OCI-LY1 (cell line): ENCODE measurements around the gene ERCC1.

Experiments
- H2AFZ ChIP-seq: fragments of 200-600 bp; sonication (generic), shearing (Covaris generic); 2 replicates; pipeline ENCODE4 v1.6.0; 2014; ENCODE audit warnings: antibody characterized with exemption, mild to moderate bottlenecking, low read length
- H3F3A ChIP-seq: fragments of 200-600 bp; sonication (generic), shearing (Covaris generic); 2 replicates; pipeline ENCODE4 v1.6.0; 2014; ENCODE audit warnings: mild to moderate bottlenecking, antibody characterized with exemption, low read length, moderate library complexity; ENCODE audit not compliant: insufficient read depth
- H3K27ac ChIP-seq: fragments of 200-600 bp; sonication (generic); 2 replicates; pipeline ENCODE4 v1.5.1; 2014; ENCODE audit warnings: low read length, mixed run types, mild to moderate bottlenecking, low read depth; ENCODE audit not compliant: poor library complexity, severe bottlenecking
- H3K27me3 ChIP-seq: fragments of 200-600 bp; sonication (generic); 2 replicates; pipeline ENCODE4 v1.6.0; 2014; ENCODE audit warnings: antibody characterized with exemption, mild to moderate bottlenecking, low read length, moderate library complexity; ENCODE audit not compliant: insufficient read depth
- H3K36me3 ChIP-seq: fragments of 200-600 bp; sonication (generic); 2 replicates; pipeline ENCODE4 v1.6.1; 2014; ENCODE audit warnings: mild to moderate bottlenecking, antibody characterized with exemption, low read length, moderate library complexity, mixed read lengths; ENCODE audit not compliant: insufficient read depth
- H3K4me1 ChIP-seq: fragments of 200-600 bp; sonication (generic); 2 replicates; pipeline ENCODE4 v1.5.1; 2014; ENCODE audit warnings: mild to moderate bottlenecking, low read length, moderate library complexity; ENCODE audit not compliant: insufficient read depth, severe bottlenecking
- H3K4me2 ChIP-seq: fragments of 200-600 bp; sonication (generic), shearing (Covaris generic); 2 replicates; pipeline ENCODE4 v1.6.1; 2014; ENCODE audit warnings: low read length
- H3K4me3 ChIP-seq: fragments of 200-600 bp; sonication (generic); 2 replicates; pipeline ENCODE4 v1.5.1; 2014; ENCODE audit warnings: low read length, low read depth, mild to moderate bottlenecking, mixed read lengths; ENCODE audit not compliant: poor library complexity, severe bottlenecking
- H3K79me2 ChIP-seq: fragments of 200-600 bp; shearing (Covaris generic); 2 replicates; pipeline ENCODE4 v1.6.1; 2016; ENCODE audit warnings: mixed run types, low read length, mixed read lengths; ENCODE audit not compliant: insufficient read depth
- H3K9ac ChIP-seq: fragments of 200-600 bp; sonication (generic), shearing (Covaris generic); 2 replicates; pipeline ENCODE4 v1.6.1; 2014; ENCODE audit warnings: mild to moderate bottlenecking, low read length, mixed read lengths
- H3K9me2 ChIP-seq: fragments of 200-600 bp; sonication (generic), shearing (Covaris generic); 2 replicates; pipeline ENCODE4 v1.6.1; 2014; ENCODE audit warnings: low read depth, mild to moderate bottlenecking, low read length, mixed read lengths
- H3K9me3 ChIP-seq: fragments of 200-600 bp; shearing (Covaris generic); 2 replicates; pipeline ENCODE4 v1.6.1; 2014; ENCODE audit warnings: low read length, mixed read lengths
- H4K20me1 ChIP-seq: fragments of 200-600 bp; sonication (generic), shearing (Covaris generic); 2 replicates; pipeline ENCODE4 v1.6.0; 2016; ENCODE audit warnings: mild to moderate bottlenecking, low read length; ENCODE audit not compliant: insufficient read depth
- CTCF ChIP-seq: fragments of 200-600 bp; sonication (generic), shearing (Covaris generic); IDR thresholded peaks from 2 replicates; pipeline ENCODE4 v1.5.1; 2017; ENCODE audit warnings: mild to moderate bottlenecking, antibody characterized with exemption, low read length, moderate library complexity, mixed read lengths
- EZH2 ChIP-seq: fragments of 200-600 bp; sonication (generic), shearing (Covaris generic); IDR thresholded peaks from 2 replicates; pipeline ENCODE4 v1.8.0; 2017; ENCODE audit warnings: borderline replicate concordance, mixed run types, mild to moderate bottlenecking, antibody characterized with exemption, low read length, moderate library complexity, mixed read lengths

ERCC1 gene

GRCh38 chr19:45362291-45362690 lies 61.4 kb downstream of the ERCC1 start:
- Histone ChIP-seq H3K4me2 (no peak overlapping the region), H3K9me2 (no peaks in the 10 kb centered on the region), H3K36me3 (peaks cover 61% of the 10 kb centered on the region; the same call in 1 of the 2 replicates)

GRCh38 chr19:45361608-45362007 lies 62.1 kb downstream of the ERCC1 start:
- no peaks in the 10 kb centered on the region for H3F3A ChIP-seq
- no peaks in the 10 kb centered on the region for H4K20me1 ChIP-seq
- H3K79me2 ChIP-seq, result no peaks in the 10 kb centered on the region
- H2AFZ ChIP-seq, result no peak overlapping the region
- H3K9me3 ChIP-seq, result no peaks in the 10 kb centered on the region
- no peak overlapping the region for H3K9ac ChIP-seq
- TF ChIP-seq CTCF (no peak), EZH2 (no peak)
- H3K4me3 ChIP-seq, result no peak overlapping the region
- no peaks in the 10 kb centered on the region for H3K27me3 ChIP-seq
- peaks cover 67% of the 10 kb centered on the region; the same call in 1 of the 2 replicates for H3K36me3 ChIP-seq
- peak overlapping the region; percentile 36 for H3K27ac ChIP-seq
- no peaks in the 10 kb centered on the region for H3K9me2 ChIP-seq
- H3K4me2 ChIP-seq, result no peak overlapping the region
- H3K4me1 ChIP-seq, result no peaks in the 10 kb centered on the region

More at GRCh38 chr19:45362291-45362690, 61.4 kb downstream of the ERCC1 start:
- Histone ChIP-seq H3K4me3 (no peak overlapping the region), H3K9ac (no peak overlapping the region), H4K20me1 (no peaks in the 10 kb centered on the region), H3K27me3 (no peaks in the 10 kb centered on the region), H3K27ac (peak overlapping the region; percentile 36), H3K4me1 (no peaks in the 10 kb centered on the region), H3K79me2 (no peaks in the 10 kb centered on the region), H2AFZ (no peak overlapping the region), H3K9me3 (no peaks in the 10 kb centered on the region), H3F3A (no peaks in the 10 kb centered on the region)
- TF ChIP-seq CTCF (no peak), EZH2 (no peak)

GRCh38 chr19:45358213-45358792 lies 65.4 kb downstream of the ERCC1 start:
- H3K27ac ChIP-seq, result no peak overlapping the region
- H3K4me3 ChIP-seq, result no peak overlapping the region
- H3K36me3 ChIP-seq, result peaks cover 74% of the 10 kb centered on the region
- H3K9me3 ChIP-seq, result no peaks in the 10 kb centered on the region
- H2AFZ ChIP-seq, result no peak overlapping the region
- no peaks in the 10 kb centered on the region for H3K4me1 ChIP-seq
- no peaks in the 10 kb centered on the region for H3F3A ChIP-seq
- no peak overlapping the region for H3K9ac ChIP-seq
- no peak overlapping the region for H3K4me2 ChIP-seq
- H3K27me3 ChIP-seq, result no peaks in the 10 kb centered on the region
- no peak for TF ChIP-seq CTCF
- TF ChIP-seq EZH2, result no peak
- H3K9me2 ChIP-seq, result no peaks in the 10 kb centered on the region
- H3K79me2 ChIP-seq, result no peaks in the 10 kb centered on the region
- H4K20me1 ChIP-seq, result no peaks in the 10 kb centered on the region
